Prostate gland (tissue), 2 donors: ENCODE data around the gene DHODH.
A peak's percentile ranks its signal among the peaks of the same experiment; 100 is the strongest.

Experiments used
- POLR2AphosphoS5 ChIP-seq: sonication (generic); formaldehyde crosslinking; IDR thresholded peaks from one replicate; pipeline ENCODE4 v1.6.1; 2017; ENCODE audit warnings: antibody characterized with exemption
- TF ChIP-seq, protein P1 (sequence below), 4 experiments: fragments of 200-600 bp in 2 of 4; fragments of 450-650 bp in 2 of 4; sonication (generic) in 2 of 4; IDR thresholded peaks; 1 replicate in 3 of 4; 2 replicates in 1 of 4; pipeline ENCODE4 v1.5.1; 2016 to 2019; ENCODE audit warnings: antibody characterized with exemption in 4 of 4, mild to moderate bottlenecking in 2 of 4, moderate library complexity in 2 of 4

DNA sequence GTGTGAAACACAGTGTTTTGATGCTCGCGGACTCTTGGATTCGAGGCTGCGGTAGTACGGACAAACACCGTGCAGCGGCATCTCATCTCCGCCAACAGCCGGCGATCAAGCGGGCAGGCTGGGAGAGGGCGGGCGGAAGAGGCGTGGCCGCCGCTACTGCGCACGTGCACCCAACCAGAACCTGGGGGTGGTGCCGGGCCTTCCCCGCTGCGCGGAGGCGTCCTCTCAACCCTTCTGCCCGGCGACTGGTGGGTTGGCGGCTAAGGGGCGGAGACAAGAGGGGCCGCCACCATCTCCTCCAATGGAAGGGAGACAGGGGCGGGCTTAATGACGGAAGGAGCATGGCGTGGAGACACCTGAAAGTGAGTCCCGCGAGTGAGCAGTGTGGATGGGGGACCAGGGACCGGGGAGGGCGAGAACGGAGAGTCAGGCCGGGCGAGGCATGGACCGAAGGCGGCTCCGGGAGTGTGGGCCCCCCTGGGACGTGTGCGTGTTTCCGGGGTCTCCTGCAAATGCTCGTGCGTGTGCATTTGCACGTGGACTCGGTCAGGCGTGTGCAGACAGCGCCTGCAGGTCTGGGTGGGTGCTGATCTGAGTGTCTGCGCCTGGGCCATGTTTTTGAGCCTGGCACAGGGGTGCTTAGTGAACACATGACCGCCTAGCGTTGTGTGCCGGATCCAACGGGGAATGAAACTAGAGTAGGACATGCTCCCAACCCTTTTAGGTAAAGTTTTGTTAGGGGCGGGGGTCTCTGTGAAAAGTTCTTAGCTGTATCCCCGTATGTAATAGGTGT lies at the start of gene DHODH:
- TF ChIP-seq, protein P1, sequence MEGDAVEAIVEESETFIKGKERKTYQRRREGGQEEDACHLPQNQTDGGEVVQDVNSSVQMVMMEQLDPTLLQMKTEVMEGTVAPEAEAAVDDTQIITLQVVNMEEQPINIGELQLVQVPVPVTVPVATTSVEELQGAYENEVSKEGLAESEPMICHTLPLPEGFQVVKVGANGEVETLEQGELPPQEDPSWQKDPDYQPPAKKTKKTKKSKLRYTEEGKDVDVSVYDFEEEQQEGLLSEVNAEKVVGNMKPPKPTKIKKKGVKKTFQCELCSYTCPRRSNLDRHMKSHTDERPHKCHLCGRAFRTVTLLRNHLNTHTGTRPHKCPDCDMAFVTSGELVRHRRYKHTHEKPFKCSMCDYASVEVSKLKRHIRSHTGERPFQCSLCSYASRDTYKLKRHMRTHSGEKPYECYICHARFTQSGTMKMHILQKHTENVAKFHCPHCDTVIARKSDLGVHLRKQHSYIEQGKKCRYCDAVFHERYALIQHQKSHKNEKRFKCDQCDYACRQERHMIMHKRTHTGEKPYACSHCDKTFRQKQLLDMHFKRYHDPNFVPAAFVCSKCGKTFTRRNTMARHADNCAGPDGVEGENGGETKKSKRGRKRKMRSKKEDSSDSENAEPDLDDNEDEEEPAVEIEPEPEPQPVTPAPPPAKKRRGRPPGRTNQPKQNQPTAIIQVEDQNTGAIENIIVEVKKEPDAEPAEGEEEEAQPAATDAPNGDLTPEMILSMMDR (IDR thresholded peaks at IDR 0.05) = peak in 2 of 4 experiments; percentile 23 to 47
- peak; percentile 96 for TF ChIP-seq POLR2AphosphoS5
